Stomach (tissue), 9 donors: ENCODE results near the gene PTPRS. TPM values are rescaled to one million over a fixed set of nuclear protein-coding genes. Genes with fewer than 3 reads are reported as not detected.

Experiments
- DNase-seq, 2 donors: peaks; one replicate each; pipeline versions ENCODE4 v3.0.0 to v3.0.0-alpha.2; 2013 to 2019
- H3K27ac ChIP-seq, 5 donors: fragments of 200-600 bp in 4 of 5; sonication (generic) in 4 of 5; one replicate each; pipeline ENCODE4 v1.5.1; 2013 to 2019; ENCODE audit warnings: mild to moderate bottlenecking in 1 of 5, moderate library complexity in 1 of 5
- H3K27me3 ChIP-seq, 3 donors: fragments of 200-600 bp; sonication (generic); one replicate each; pipeline ENCODE4 v1.5.1; 2017 to 2019; ENCODE audit warnings: mixed run types in 1 of 3
- H3K36me3 ChIP-seq, 4 donors: fragments of 200-600 bp; sonication (generic); 1 replicate in 3 of 4; 2 replicates in 1 of 4; pipeline ENCODE4 v1.5.1; 2016 to 2019
- H3K4me1 ChIP-seq, 4 donors: fragments of 200-600 bp; sonication (generic); one replicate each; pipeline ENCODE4 v1.5.1; 2016 to 2019
- H3K4me3 ChIP-seq, 4 donors: fragments of 200-600 bp; sonication (generic) in 3 of 4; one replicate each; pipeline ENCODE4 v1.5.1; 2016 to 2019; ENCODE audit warnings: mild to moderate bottlenecking in 1 of 4
- H3K9me3 ChIP-seq, 4 donors: fragments of 200-600 bp; sonication (generic); one replicate each; pipeline ENCODE4 v1.5.1; 2016 to 2019
- EP300 ChIP-seq: sonication (generic); formaldehyde crosslinking; IDR thresholded peaks from one replicate; pipeline ENCODE4 v1.6.1; 2017; ENCODE audit warnings: antibody characterized with exemption
- POLR2A ChIP-seq, 4 donors: fragments of 450-650 bp; IDR thresholded peaks; one replicate each; pipeline ENCODE4 v1.6.1; 2016; ENCODE audit warnings: antibody characterized with exemption in 4 of 4, control low read depth in 2 of 4, mild to moderate bottlenecking in 1 of 4, moderate library complexity in 1 of 4
- POLR2AphosphoS5 ChIP-seq, 3 donors: sonication (generic); formaldehyde crosslinking; IDR thresholded peaks; one replicate each; pipeline ENCODE4 v1.6.1; 2016; ENCODE audit warnings: antibody characterized with exemption in 3 of 3
- WGBS, 5 donors: extraction: QIAGEN DNeasy Blood & Tissue Kit in 3 of 5; methylation state at CpG; one replicate each; pipeline versions ENCODE4 v1.1.5 to v1.1.7; 2013 to 2018; 5-methylcytosine and 5-hydroxymethylcytosine counted together
- intact Hi-C: fragments of 100-400 bp; cut with DNase I; formaldehyde crosslinking; loops from one replicate; pipeline ENCODE4 v1.15.1; 2023; ENCODE audit warnings: low total_unique reads
- polyA plus RNA-seq, 3 donors: library from polyadenylated mRNA; stranded (reverse); fragments of 200-250 nt; gene quantifications; one replicate each; pipeline ENCODE4 v1.2.3, GENCODE V29; 2013
- total RNA-seq, 5 donors: library from RNA; depleted of rRNA; stranded (reverse); fragments of >200 nt; gene quantifications; one replicate each; pipeline versions ENCODE4 v1.1.0 to v1.2.3, GENCODE V29; 2014 to 2016
- TF ChIP-seq, protein P1 (sequence below), 7 experiments: fragments of 450-650 bp in 4 of 7; fragments of 200-600 bp in 3 of 7; sonication (generic) in 3 of 7; IDR thresholded peaks; one replicate each; pipeline ENCODE4 v1.5.1; 2016 to 2019; ENCODE audit warnings: antibody characterized with exemption in 7 of 7, control low read depth in 2 of 7, mild to moderate bottlenecking in 1 of 7
- donor health status: healthy with polysubstance abuse.
- donor health status: Bipolar disorder and iron deficiency.
- donor health status: healthy.

PTPRS gene
- total and polyA plus RNA-seq, 8 donors, result 6.9 to 142 (median 57.1) TPM

DNA sequence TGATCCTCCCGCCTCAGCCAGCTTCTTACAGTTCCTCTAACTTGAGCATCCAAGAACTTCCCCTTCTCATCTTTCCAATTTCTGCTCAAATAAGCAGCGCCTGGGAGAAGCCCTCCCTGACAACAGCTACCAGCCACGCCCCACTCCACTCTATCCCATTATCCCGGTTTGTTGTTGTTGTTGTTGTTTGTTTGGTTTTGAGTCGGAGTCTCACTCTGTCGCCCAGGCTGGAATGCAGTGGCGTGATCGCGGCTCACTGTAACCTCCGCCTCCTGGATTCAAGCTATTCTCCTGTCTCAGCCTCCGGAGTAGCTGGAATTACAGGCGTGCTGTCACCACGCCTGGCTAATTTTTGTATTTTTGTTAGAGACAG is 822 bp upstream of the PTPRS start:
- Histone ChIP-seq H3K4me1 (peaks cover 17 to 29% (median 27%) of the 10 kb centered on the region in 4 donors), H3K4me3 (no peak overlapping the region), H3K9me3 (no peaks in the 10 kb centered on the region), H3K27me3 (peaks cover 7 to 67% (median 41%) of the 10 kb centered on the region in 3 donors), H3K36me3 (no peaks in the 10 kb centered on the region), H3K27ac (peak overlapping the region in 1 of 5 donors; percentile 17)
- no peak for DNase-seq
- 74 to 87% (median 82%) methylated on average over 12 to 13 of the region's 13 CpGs for WGBS, 5 donors
- intact Hi-C loops, result no loop called here
- TF ChIP-seq POLR2AphosphoS5 (IDR thresholded peaks at IDR 0.05) (no peak), POLR2A (IDR thresholded peaks at IDR 0.05) (no peak), EP300 (no peak)
- TF ChIP-seq, protein P1, sequence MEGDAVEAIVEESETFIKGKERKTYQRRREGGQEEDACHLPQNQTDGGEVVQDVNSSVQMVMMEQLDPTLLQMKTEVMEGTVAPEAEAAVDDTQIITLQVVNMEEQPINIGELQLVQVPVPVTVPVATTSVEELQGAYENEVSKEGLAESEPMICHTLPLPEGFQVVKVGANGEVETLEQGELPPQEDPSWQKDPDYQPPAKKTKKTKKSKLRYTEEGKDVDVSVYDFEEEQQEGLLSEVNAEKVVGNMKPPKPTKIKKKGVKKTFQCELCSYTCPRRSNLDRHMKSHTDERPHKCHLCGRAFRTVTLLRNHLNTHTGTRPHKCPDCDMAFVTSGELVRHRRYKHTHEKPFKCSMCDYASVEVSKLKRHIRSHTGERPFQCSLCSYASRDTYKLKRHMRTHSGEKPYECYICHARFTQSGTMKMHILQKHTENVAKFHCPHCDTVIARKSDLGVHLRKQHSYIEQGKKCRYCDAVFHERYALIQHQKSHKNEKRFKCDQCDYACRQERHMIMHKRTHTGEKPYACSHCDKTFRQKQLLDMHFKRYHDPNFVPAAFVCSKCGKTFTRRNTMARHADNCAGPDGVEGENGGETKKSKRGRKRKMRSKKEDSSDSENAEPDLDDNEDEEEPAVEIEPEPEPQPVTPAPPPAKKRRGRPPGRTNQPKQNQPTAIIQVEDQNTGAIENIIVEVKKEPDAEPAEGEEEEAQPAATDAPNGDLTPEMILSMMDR (IDR thresholded peaks at IDR 0.05), result no peak

DNA sequence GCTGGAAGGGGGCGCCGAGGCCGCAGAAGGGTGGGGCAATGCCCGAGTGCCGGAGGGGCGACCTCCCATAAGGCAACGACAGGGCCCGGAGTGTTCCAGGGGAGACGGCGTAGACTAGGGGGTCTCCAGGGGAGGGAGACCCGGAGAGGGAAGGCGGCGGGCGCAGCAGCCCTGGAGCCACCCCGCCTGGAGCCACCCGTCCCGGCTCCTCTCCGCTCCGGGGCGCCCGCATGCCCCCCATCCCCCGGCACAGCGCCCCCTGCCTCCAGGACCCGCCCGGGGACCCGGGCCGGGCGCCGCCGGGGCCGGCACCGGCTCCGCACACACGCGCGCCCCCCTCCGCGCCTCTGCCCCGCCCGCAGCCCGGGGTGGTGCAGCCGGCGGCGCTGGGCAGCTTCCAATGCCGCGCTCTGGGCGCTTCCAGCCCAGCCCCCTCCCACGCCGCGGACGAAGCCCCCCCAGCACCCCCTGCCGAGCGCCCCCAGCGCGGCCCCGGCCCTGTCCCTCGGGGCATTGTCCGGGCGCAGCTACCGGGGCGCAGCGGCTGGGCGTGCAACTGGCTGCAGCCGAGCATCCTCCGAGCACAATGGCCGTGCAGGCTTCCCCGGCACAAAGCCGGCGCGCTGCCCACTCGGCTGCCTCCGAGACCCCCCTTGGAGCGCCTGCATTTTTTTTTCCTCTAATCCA is 519 bp downstream of the PTPRS start:
- TF ChIP-seq, protein P1 (IDR thresholded peaks at IDR 0.05), result peak in 1 of 7 experiments; percentile 10
- TF ChIP-seq POLR2A (IDR thresholded peaks at IDR 0.05), result no peak
- no peaks in the 10 kb centered on the region for H3K9me3 ChIP-seq
- H3K4me3 ChIP-seq, result peak overlapping the region; percentile 57 to 77 (median 62)
- H3K4me1 ChIP-seq, result peaks cover 17 to 29% (median 27%) of the 10 kb centered on the region in 4 donors
- WGBS, 5 donors, result 0 to 2% (median 1%) methylated on average over 22 to 73 of the region's 73 CpGs
- intact Hi-C loops, result no loop called here
- no peaks in the 10 kb centered on the region for H3K36me3 ChIP-seq
- DNase-seq, result peak in 1 of 2 donors; percentile 59
- peaks cover 7 to 71% (median 45%) of the 10 kb centered on the region in 3 donors for H3K27me3 ChIP-seq
- H3K27ac ChIP-seq, result peak overlapping the region in 2 of 5 donors; percentile 10 to 61

DNA sequence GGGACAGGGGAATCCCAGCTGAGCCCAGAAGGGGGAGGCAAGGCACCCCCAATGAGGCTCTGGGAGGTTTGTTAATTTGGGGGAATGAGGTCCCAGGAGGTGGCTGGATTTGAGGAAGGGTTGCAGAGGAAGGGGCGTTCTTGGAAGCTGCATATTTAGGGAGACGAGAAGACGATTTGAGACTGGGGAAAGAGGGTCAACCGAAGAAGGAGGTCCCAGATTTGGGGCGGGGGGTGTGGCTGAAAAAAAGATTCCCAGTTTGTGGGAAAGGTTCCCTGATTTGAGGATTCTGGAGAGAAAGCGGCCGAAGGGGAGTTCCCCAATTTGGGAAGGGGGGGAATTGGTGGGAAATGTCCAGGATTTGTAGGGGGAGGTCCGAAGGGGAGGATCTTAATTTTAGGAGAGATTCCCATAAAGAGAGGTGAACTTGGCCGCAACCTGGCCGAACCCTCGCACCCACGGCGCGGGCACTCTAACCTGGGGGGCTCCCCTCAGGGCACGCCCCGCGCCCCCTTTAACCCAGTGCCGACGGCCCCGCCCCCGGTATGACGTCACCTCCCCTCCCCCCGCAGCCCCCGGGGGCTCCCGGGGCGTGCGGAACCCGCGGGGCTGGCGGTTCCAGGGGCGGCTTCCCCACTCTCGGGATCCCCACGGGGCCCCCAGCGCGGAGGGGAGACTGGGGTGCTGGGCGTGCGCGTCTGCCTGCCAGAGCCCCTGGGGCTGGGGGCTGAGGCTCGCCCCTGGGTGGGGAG is 1.2 kb downstream of the PTPRS start:
- TF ChIP-seq, protein P1 (IDR thresholded peaks at IDR 0.05), result no peak
- no peak for TF ChIP-seq POLR2A (IDR thresholded peaks at IDR 0.05)
- no peak for TF ChIP-seq POLR2AphosphoS5 (IDR thresholded peaks at IDR 0.05)
- TF ChIP-seq EP300, result no peak
- Histone ChIP-seq H3K4me3 (peak overlapping the region; percentile 57 to 77 (median 62)), H3K36me3 (no peaks in the 10 kb centered on the region), H3K27me3 (peaks cover 7 to 79% (median 50%) of the 10 kb centered on the region in 3 donors), H3K4me1 (peaks cover 17 to 29% (median 27%) of the 10 kb centered on the region in 4 donors), H3K9me3 (no peaks in the 10 kb centered on the region), H3K27ac (peak overlapping the region in 1 of 5 donors; percentile 61)
- peak in 1 of 2 donors; percentile 48 for DNase-seq
- intact Hi-C loops, result no loop called here
- 2 to 4% (median 2%) methylated on average over 17 to 37 of the region's 39 CpGs for WGBS, 5 donors

DNA sequence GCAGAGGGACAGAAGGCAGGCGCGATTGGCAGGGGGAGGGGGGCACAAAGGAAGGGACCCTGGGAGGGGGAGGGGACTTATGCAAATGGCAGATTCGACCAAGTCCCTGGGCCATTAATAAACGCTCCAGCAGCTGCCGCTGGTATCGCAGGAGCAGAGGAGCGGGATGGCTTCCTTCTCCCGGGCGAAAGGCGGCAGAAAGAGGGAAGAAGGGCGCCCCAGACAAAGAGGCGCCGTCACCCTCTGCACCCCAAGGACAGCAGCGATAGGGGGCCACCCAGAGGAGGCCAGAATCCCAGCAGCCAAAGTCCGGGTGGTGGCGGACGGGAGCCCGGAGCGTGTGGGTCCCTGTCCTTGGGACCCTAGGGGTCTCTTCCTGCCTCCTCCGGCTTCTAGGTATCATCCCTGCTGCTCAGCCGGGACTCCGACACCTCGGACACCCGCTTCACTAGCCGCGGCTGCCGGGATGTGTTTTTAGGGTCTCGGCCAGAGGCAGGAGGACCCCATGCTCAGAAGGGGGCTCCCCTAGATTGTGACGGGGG is 1.9 kb downstream of the PTPRS start:
- TF ChIP-seq, protein P1 (IDR thresholded peaks at IDR 0.05), result no peak
- TF ChIP-seq EP300, result no peak
- TF ChIP-seq POLR2AphosphoS5 (IDR thresholded peaks at IDR 0.05), result no peak
- TF ChIP-seq POLR2A (IDR thresholded peaks at IDR 0.05), result no peak
- H3K4me1 ChIP-seq, result peaks cover 17 to 29% (median 27%) of the 10 kb centered on the region in 4 donors
- WGBS, 5 donors, result 3 to 9% (median 8%) methylated on average over 20 to 29 of the region's 29 CpGs
- peak in 1 of 2 donors; percentile 48 for DNase-seq
- intact Hi-C loops, result no loop called here
- H3K9me3 ChIP-seq, result no peaks in the 10 kb centered on the region
- peak overlapping the region in 1 of 4 donors; percentile 66 for H3K4me3 ChIP-seq
- peaks cover 7 to 85% (median 50%) of the 10 kb centered on the region in 3 donors for H3K27me3 ChIP-seq
- H3K36me3 ChIP-seq, result no peaks in the 10 kb centered on the region
- no peak overlapping the region for H3K27ac ChIP-seq
